GM12878 (cell line): ENCODE data around the gene ANKRD33B. TPM values are rescaled to one million over a fixed set of nuclear protein-coding genes. Genes with fewer than 3 reads are reported as not detected.

Experiments used
- ATAC-seq: fragments of 200-7000 bp; cut with Tn5 transposase; 3 replicates; pipeline ENCODE4 v1.9.1; 2020; ENCODE audit warnings: mild to moderate bottlenecking, moderate library complexity
- BruUV-seq: library from RNA; stranded (reverse); fragments of 400-500 nt; replicated peaks from 2 replicates; lab custom pipeline; 2021; lab: Mats Ljungman, UMichigan
- CTCF ChIA-PET: fragments of 300-600 bp; sonication (Branson Sonifier 250); formaldehyde crosslinking; extraction: SDS; loops from one replicate; lab custom pipeline; 2021; ENCODE audit warnings: inconsistent platforms; lab: Yijun Ruan, JAX
- POLR2A ChIA-PET: fragments of 350-600 bp; formaldehyde crosslinking; extraction: SDS; loops from one replicate; lab custom pipeline; 2021; ENCODE audit warnings: inconsistent platforms; lab: Charles Lee
- RAD21 ChIA-PET: fragments of 300-600 bp; sonication (Branson Sonifier 250); formaldehyde crosslinking; loops from one replicate; lab custom pipeline; 2023; ENCODE audit warnings: antibody characterized with exemption; ENCODE audit not compliant: unreplicated experiment; lab: Charles Lee
- SMC1A ChIA-PET: fragments of 300-600 bp; sonication (Branson Sonifier 250); formaldehyde crosslinking; loops from one replicate; lab custom pipeline; 2023; ENCODE audit not compliant: unreplicated experiment, uncharacterized antibody; lab: Charles Lee
- DNase-seq: peaks from one replicate; pipeline ENCODE4 v3.0.0-alpha.2; 2011; ENCODE audit warnings: low read depth, low spot score
- FAIRE-seq: peaks from 3 replicates; lab custom pipeline; 2011; peaks lifted over from hg19 to GRCh38; lab: Jason Lieb, UNC
- H2AFZ ChIP-seq: 2 replicates; pipeline ENCODE4 v1.6.0; 2011; ENCODE audit warnings: low read depth, low read length, control low read depth; ENCODE audit not compliant: control insufficient read depth
- H3K27ac ChIP-seq: 2 replicates; pipeline ENCODE4 v1.5.1; 2011; ENCODE audit warnings: control low read depth; ENCODE audit not compliant: control insufficient read depth, insufficient read depth
- H3K27me3 ChIP-seq, 2 experiments: replicated peaks in 1 of 2; 2 replicates each; pipeline versions ENCODE4 v1.6.0 to v1.6.1; 2011; ENCODE audit warnings: low read length in 1 of 2; ENCODE audit not compliant: control insufficient read depth in 2 of 2, insufficient read depth in 2 of 2
- H3K36me3 ChIP-seq, 2 experiments: 2 replicates each; pipeline ENCODE4 v1.5.1; 2011; ENCODE audit warnings: low read length in 1 of 2; ENCODE audit not compliant: control insufficient read depth in 2 of 2, insufficient read depth in 2 of 2
- H3K4me1 ChIP-seq: 2 replicates; pipeline ENCODE4 v1.6.1; 2011; ENCODE audit warnings: mild to moderate bottlenecking, low read length, moderate library complexity, mixed read lengths; ENCODE audit not compliant: control insufficient read depth, insufficient read depth
- H3K4me2 ChIP-seq: 2 replicates; pipeline ENCODE4 v1.6.0; 2011; ENCODE audit warnings: control low read depth; ENCODE audit not compliant: control insufficient read depth, insufficient read depth
- H3K4me3 ChIP-seq: fragments of 200-600 bp; sonication (generic); 2 replicates; pipeline ENCODE4 v1.5.1; 2016
- H3K79me2 ChIP-seq: 2 replicates; pipeline ENCODE4 v1.6.0; 2011; ENCODE audit warnings: low read length; ENCODE audit not compliant: control insufficient read depth, insufficient read depth
- H3K9ac ChIP-seq: 2 replicates; pipeline ENCODE4 v1.8.0; 2011; ENCODE audit warnings: low read length, control low read depth, mixed read lengths; ENCODE audit not compliant: control insufficient read depth, insufficient read depth
- H3K9me3 ChIP-seq: replicated peaks from 3 replicates; pipeline ENCODE4 v1.5.1; 2011; ENCODE audit warnings: mild to moderate bottlenecking, low read length; ENCODE audit not compliant: control insufficient read depth, insufficient read depth
- H4K20me1 ChIP-seq: 2 replicates; pipeline ENCODE4 v1.6.0; 2011; ENCODE audit not compliant: control insufficient read depth, insufficient read depth
- BACH1 ChIP-seq: fragments of 450-650 bp; IDR thresholded peaks from 2 replicates; pipeline ENCODE4 v1.6.1; 2017; ENCODE audit warnings: mild to moderate bottlenecking, borderline replicate concordance
- ELK1 ChIP-seq: IDR thresholded peaks from 2 replicates; pipeline ENCODE4 v1.6.1; 2012; ENCODE audit warnings: low read depth, low read length, improper control_type of control experiment
- KAT2A ChIP-seq: conservative IDR thresholded peaks from 2 replicates; pipeline ENCODE4 v1.6.1; 2011; ENCODE audit warnings: low read depth, low read length; ENCODE audit not compliant: control insufficient read depth
- NFYB ChIP-seq: IDR thresholded peaks from 2 replicates; pipeline ENCODE4 v1.6.1; 2011; ENCODE audit warnings: low read depth, mild to moderate bottlenecking, low read length, improper control_type of control experiment, moderate library complexity; ENCODE audit not compliant: insufficient read depth
- RUNX3 ChIP-seq: IDR thresholded peaks from 2 replicates; pipeline ENCODE4 v1.6.1; 2012; ENCODE audit warnings: low read length, inconsistent platforms
- SREBF2 ChIP-seq: IDR thresholded peaks from 2 replicates; pipeline ENCODE4 v1.6.1; 2012; ENCODE audit warnings: mild to moderate bottlenecking, low read length
- ZZZ3 ChIP-seq: IDR thresholded peaks from 2 replicates; pipeline ENCODE4 v1.6.1; 2011; ENCODE audit warnings: low read depth; ENCODE audit not compliant: control insufficient read depth, insufficient read length
- WGBS: methylation state at CpG from one replicate; pipeline ENCODE4 v1.1.6; 2016; ENCODE audit warnings: low lambda C conversion rate; ENCODE audit not compliant: insufficient replicate concordance, insufficient coverage; ENCODE audit errors: missing lambda C conversion rate; 5-methylcytosine and 5-hydroxymethylcytosine counted together
- in situ Hi-C: fragments of 300-500 bp; cut with MboI; formaldehyde crosslinking; loops from 9 replicates; pipeline ENCODE4 v1.14.3; 2018; ENCODE audit warnings: mixed read lengths
- intact Hi-C: fragments of 100-400 bp; cut with micrococcal nuclease; formaldehyde crosslinking; loops from one replicate; pipeline ENCODE4 v1.14.2; 2022; ENCODE audit not compliant: unreplicated experiment
- polyA plus RNA-seq, 11 experiments: library from polyadenylated mRNA; depleted of rRNA in 4 of 11; unstranded in 6 of 11; stranded (reverse) in 5 of 11; fragments of >200 nt; fragmentation: Nextera tagmentation in 4 of 11; fragmentation: Illumina TruSeq in 1 of 11; extraction: Ambion mirVana in 4 of 11; extraction: Trizol in 1 of 11; gene quantifications; 1 replicate in 1 of 11; 2 replicates in 10 of 11; pipeline versions ENCODE4 v1.2.1 to v1.2.3, GENCODE V29; 2011 to 2016; ENCODE audit warnings: inconsistent platforms in 2 of 11, missing spikeins in 2 of 11, low read depth in 1 of 11
- total RNA-seq, 4 experiments: library from RNA; depleted of rRNA in 3 of 4; stranded (reverse); fragments of >200 nt in 3 of 4; fragmentation: Illumina TruSeq in 1 of 4; extraction: Trizol in 1 of 4; gene quantifications; 2 replicates each; pipeline versions ENCODE4 v1.2.1 to v1.2.3, GENCODE V29; 2013 to 2021

ANKRD33B gene
- total and polyA plus RNA-seq, 10 of the 15 experiments (the other 5 are each of a cell fraction or from before 2014, with no cell fraction given), result 4.9 to 61.6 (median 15.6) TPM

GRCh38 chr5:10522224-10522611 lies 41.7 kb upstream of the ANKRD33B start:
- Histone ChIP-seq H3K9ac (no peak overlapping the region), H3K36me3 (no peaks in the 10 kb centered on the region), H3K4me1 (peaks cover 13% of the 10 kb centered on the region), H3K27ac (no peak overlapping the region), H3K27me3 (no peaks in the 10 kb centered on the region), H3K79me2 (no peaks in the 10 kb centered on the region), H2AFZ (no peak overlapping the region), H3K9me3 (peaks cover 9% of the 10 kb centered on the region; the same call in 2 of the 3 replicates), H3K4me3 (no peak overlapping the region), H3K4me2 (no peak overlapping the region), H4K20me1 (no peaks in the 10 kb centered on the region)
- no TSS peak for BruUV-seq
- ATAC-seq, result no peak
- intact Hi-C loops (no loop called here), in situ Hi-C loops (no loop called here)
- RAD21 ChIA-PET, result no interaction called here
- SMC1A ChIA-PET, result no interaction called here
- POLR2A ChIA-PET, result no interaction called here
- 60% methylated on average over 4 of the region's 4 CpGs for WGBS
- no peak for FAIRE-seq
- DNase-seq, result no peak
- TF ChIP-seq NFYB (no peak), BACH1 (no peak), KAT2A (no peak), ELK1 (no peak), RUNX3 (no peak), SREBF2 (no peak), ZZZ3 (no peak)
- CTCF ChIA-PET, result no interaction called here
